Heart right ventricle (tissue), 16 donors: ENCODE results near the gene INPP4B. TPM values are rescaled to one million over a fixed set of nuclear protein-coding genes. Genes with fewer than 3 reads are reported as not detected.

Experiments used
- ATAC-seq, 8 donors: fragments of 200-7000 bp; cut with Tn5 transposase; one replicate each; pipeline ENCODE4 v1.9.1; 2020; ENCODE audit warnings: mild to moderate bottlenecking in 8 of 8, moderate library complexity in 8 of 8, moderate number of reproducible peaks in 1 of 8
- DNase-seq, 2 donors: peaks; one replicate each; pipeline ENCODE4 v3.0.0-alpha.2; 2020
- H3K27ac ChIP-seq, 10 donors: fragments of 200-600 bp; sonication (generic) in 2 of 10; one replicate each; pipeline versions ENCODE4 v1.5.0 to v1.8.0; 2020 to 2022; ENCODE audit warnings: mild to moderate bottlenecking in 3 of 10
- H3K27me3 ChIP-seq, 7 donors: fragments of 200-600 bp; one replicate each; pipeline ENCODE4 v1.8.0; 2021 to 2022; ENCODE audit warnings: mild to moderate bottlenecking in 2 of 7
- H3K36me3 ChIP-seq, 9 donors: fragments of 200-600 bp; sonication (generic) in 1 of 9; one replicate each; pipeline versions ENCODE4 v1.5.0 to v1.8.0; 2020 to 2022; ENCODE audit warnings: mild to moderate bottlenecking in 2 of 9
- H3K4me1 ChIP-seq, 9 donors: fragments of 200-600 bp; sonication (generic) in 1 of 9; one replicate each; pipeline versions ENCODE4 v1.5.0 to v1.8.0; 2020 to 2022; ENCODE audit warnings: mild to moderate bottlenecking in 4 of 9
- H3K4me3 ChIP-seq, 10 donors: fragments of 200-600 bp; sonication (generic) in 2 of 10; one replicate each; pipeline versions ENCODE4 v1.5.0 to v1.8.0; 2020 to 2022; ENCODE audit warnings: mild to moderate bottlenecking in 7 of 10, moderate library complexity in 2 of 10
- H3K9me3 ChIP-seq, 11 donors: fragments of 200-600 bp in 10 of 11; sonication (generic) in 2 of 11; one replicate each; pipeline versions ENCODE4 v1.5.0 to v1.8.0; 2013 to 2022; ENCODE audit warnings: mild to moderate bottlenecking in 2 of 11, control low read depth in 1 of 11, moderate library complexity in 1 of 11
- WGBS, 2 donors: extraction: QIAGEN DNeasy Blood & Tissue Kit; methylation state at CpG; one replicate each; pipeline ENCODE4 v1.1.7; 2013; ENCODE audit warnings: inconsistent platforms in 1 of 2; 5-methylcytosine and 5-hydroxymethylcytosine counted together
- intact Hi-C, 10 donors: fragments of 100-400 bp; cut with DNase I; formaldehyde crosslinking; loops; one replicate each; pipeline versions ENCODE4 v1.11.1 to v1.14.2; 2022
- polyA plus RNA-seq, 2 donors: library from polyadenylated mRNA; stranded (reverse); fragments of 200-250 nt; gene quantifications; one replicate each; pipeline ENCODE4 v1.2.3, GENCODE V29; 2013
- total RNA-seq, 10 donors: library from RNA; stranded (reverse); fragmentation: NEBNext Ultra II Directional in 3 of 10; extraction: Animal tissue kit (Norgen Biotek cat#: 25700) in 3 of 10; gene quantifications; one replicate each; pipeline versions ENCODE4 v1.2.1 to v1.2.4, GENCODE V29; 2021 to 2023
- TF ChIP-seq, protein P1 (sequence below), 9 donors: fragments of 200-600 bp; sonication (generic) in 2 of 9; IDR thresholded peaks; one replicate each; pipeline versions ENCODE4 v1.5.0 to v1.8.0; 2021 to 2022; ENCODE audit warnings: antibody characterized with exemption in 9 of 9, mild to moderate bottlenecking in 5 of 9, moderate library complexity in 1 of 9
- donor health status: Arrhythmogenic right ventricular cardiomyopathy.
- donor health status: ischemic (EF 13 %, LVEDD 7.1; RV severe dilation, severe dysfunction).
- donor health status: healthy with polysubstance abuse.
- donor health status: DM: no; HTN: yes; CAD: no.
- donor health status: DM: no; HTN: no; CAD: no.
- donor health status: ischemic (EF 25% LVEDD 6.9; RV normal size, moderate dysfunction).
- donor health status: ischemic (EF 25% LVEDD 5.7; RV mildly dilated, moderate dysfunction).
- donor health status: healthy.
- donor health status: DM: yes; HTN: yes; CAD: no.
- donor health status: Ischemic cardiomyopathy.
- donor health status: ischemic (EF 35%, LVEDD 5.7; RV mildly dilated, moderate dysfunction).
- donor health status: nonischemic (EF 11% LVEDD 7.7; RV severe dilation, severe dysfunction).
- donor health status: DM: yes; HTN: yes; CAD: no.
- donor health status: PGD.
- donor health status: ischemic (EF 29% LVEDD 5.4; RV normal size, mild dysfunction).
- donor health status: nonischemic (EF 23%, LVEDD 6.1; RV moderate dilation, normal function).

Gene INPP4B
- total and polyA plus RNA-seq, 12 donors, result 3.7 to 100.0 (median 39.1) TPM

DNA sequence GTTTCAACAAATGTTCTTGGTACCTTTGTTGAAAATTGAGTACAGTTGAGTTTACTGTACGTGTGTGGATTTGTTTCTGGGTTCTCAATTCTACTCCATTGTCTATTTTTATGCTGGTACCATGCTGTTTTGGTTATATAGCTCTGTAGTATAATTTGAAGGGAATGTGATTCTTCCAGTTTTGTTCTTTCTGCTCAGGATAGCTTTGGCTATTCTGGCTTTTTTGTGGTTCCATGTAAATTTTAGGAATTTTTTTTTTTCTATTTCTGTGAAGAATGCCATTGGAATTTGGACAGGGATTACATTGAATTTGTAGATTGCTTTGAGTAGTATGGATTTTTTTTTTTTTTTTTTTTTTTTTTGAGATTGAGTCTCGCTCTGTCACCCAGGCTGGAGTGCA is 836.4 kb downstream of the INPP4B start:
- H3K4me3 ChIP-seq, result no peak overlapping the region
- DNase-seq (no peak), ATAC-seq (no peak)
- no peaks in the 10 kb centered on the region for H3K36me3 ChIP-seq
- H3K9me3 ChIP-seq, result peaks cover 0 to 17% (median 12%) of the 10 kb centered on the region in 11 donors
- TF ChIP-seq, protein P1, sequence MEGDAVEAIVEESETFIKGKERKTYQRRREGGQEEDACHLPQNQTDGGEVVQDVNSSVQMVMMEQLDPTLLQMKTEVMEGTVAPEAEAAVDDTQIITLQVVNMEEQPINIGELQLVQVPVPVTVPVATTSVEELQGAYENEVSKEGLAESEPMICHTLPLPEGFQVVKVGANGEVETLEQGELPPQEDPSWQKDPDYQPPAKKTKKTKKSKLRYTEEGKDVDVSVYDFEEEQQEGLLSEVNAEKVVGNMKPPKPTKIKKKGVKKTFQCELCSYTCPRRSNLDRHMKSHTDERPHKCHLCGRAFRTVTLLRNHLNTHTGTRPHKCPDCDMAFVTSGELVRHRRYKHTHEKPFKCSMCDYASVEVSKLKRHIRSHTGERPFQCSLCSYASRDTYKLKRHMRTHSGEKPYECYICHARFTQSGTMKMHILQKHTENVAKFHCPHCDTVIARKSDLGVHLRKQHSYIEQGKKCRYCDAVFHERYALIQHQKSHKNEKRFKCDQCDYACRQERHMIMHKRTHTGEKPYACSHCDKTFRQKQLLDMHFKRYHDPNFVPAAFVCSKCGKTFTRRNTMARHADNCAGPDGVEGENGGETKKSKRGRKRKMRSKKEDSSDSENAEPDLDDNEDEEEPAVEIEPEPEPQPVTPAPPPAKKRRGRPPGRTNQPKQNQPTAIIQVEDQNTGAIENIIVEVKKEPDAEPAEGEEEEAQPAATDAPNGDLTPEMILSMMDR (IDR thresholded peaks at IDR 0.05), result no peak
- intact Hi-C loops, result no loop called here
- WGBS, 2 donors, result 78 to 85% methylated on average over 2 of the region's 2 CpGs
- H3K27me3 ChIP-seq, result no peaks in the 10 kb centered on the region
- H3K27ac ChIP-seq, result no peak overlapping the region
- no peaks in the 10 kb centered on the region for H3K4me1 ChIP-seq

DNA sequence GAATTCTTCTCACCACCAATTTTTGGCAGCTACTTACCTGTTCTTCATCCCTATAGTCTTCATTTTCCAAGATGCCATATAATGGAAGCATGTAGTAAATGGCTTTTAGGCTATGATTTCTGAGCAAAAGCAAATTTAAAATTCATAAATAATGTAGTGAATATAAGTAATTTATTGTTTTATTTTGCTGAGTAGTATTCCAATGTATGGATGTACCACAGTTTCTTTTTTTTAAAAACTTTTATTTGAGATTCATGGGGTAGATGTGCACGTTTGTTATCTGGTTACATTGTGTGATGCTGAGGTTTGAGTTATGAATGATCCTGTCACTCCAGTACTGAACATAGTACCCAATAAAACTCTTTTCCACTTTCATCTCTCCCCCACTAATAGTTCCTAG is 840.6 kb downstream of the INPP4B start:
- ATAC-seq (no peak), DNase-seq (no peak)
- peaks cover 0 to 22% (median 13%) of the 10 kb centered on the region in 11 donors for H3K9me3 ChIP-seq
- WGBS, 2 donors, result 85 to 90% methylated on average over 1 of the region's 1 CpG
- H3K27me3 ChIP-seq, result no peaks in the 10 kb centered on the region
- intact Hi-C loops, result no loop called here
- no peaks in the 10 kb centered on the region for H3K4me1 ChIP-seq
- H3K4me3 ChIP-seq, result no peak overlapping the region
- H3K27ac ChIP-seq, result no peak overlapping the region
- H3K36me3 ChIP-seq, result no peaks in the 10 kb centered on the region
- TF ChIP-seq, protein P1 (IDR thresholded peaks at IDR 0.05), result no peak

DNA sequence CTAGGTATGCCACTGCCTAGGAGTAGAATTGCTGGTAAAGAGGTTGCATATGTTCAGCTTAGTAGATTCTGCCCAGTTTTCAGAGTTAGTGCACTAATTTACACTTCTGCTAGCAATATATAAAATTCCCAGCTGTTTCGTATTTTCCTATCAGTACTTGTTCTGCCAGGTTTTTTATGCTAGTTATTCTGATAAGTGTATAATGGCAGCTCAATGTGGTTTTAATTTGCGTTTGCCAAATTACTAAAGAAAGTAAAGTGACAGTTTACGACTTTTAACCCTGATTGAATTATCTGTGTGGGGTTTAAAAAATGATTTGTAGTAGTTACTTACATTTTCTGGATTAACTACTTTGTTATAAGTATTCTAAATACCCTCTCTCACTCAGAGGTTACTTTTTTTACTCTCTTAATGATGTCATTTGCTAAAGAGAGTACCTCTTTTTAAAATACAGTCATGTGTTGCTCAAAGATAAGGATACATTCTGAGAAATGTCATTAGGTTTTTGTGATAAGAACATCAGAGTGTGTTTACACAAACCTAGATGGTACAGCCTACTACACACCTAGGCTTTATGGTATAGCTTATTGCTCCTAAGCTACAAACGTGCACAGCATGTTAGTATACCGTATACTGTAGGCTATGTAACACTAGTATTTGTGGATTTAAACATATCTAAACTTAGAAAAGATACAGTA is 846.5 kb downstream of the INPP4B start:
- Histone ChIP-seq H3K9me3 (peaks cover 0 to 16% (median 0%) of the 10 kb centered on the region in 11 donors), H3K27ac (no peak overlapping the region), H3K36me3 (no peaks in the 10 kb centered on the region), H3K4me1 (peaks cover 0 to 3% (median 0%) of the 10 kb centered on the region in 9 donors), H3K27me3 (no peaks in the 10 kb centered on the region), H3K4me3 (no peak overlapping the region)
- DNase-seq (no peak), ATAC-seq (no peak)
- TF ChIP-seq, protein P1 (IDR thresholded peaks at IDR 0.05), result no peak
- intact Hi-C loops, result no loop called here
- WGBS, 2 donors, result 66 to 71% methylated on average over 5 of the region's 5 CpGs

DNA sequence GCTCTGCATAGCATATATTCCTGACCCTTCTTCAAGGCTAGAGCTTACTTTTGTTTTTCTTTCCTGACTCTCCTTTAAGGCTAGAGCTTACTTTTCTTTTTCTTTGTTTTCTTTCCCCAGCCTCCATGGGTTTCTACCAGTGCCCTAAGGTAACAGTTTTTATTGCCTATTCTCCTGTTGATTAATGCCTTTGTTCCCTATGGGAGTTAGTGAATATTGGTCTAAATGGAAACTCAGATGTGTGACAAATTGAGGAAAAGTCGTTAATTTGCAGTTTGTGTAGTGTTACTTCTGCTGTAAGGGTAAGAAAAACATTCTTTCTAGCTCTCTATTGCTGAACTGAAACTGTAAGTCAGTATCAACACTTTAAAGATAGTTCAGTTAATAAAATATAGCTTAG is 851.0 kb downstream of the INPP4B start:
- Histone ChIP-seq H3K4me3 (no peak overlapping the region), H3K9me3 (peaks cover 0 to 25% (median 0%) of the 10 kb centered on the region in 11 donors), H3K27ac (no peak overlapping the region), H3K36me3 (no peaks in the 10 kb centered on the region), H3K27me3 (no peaks in the 10 kb centered on the region), H3K4me1 (peaks cover 0 to 3% (median 0%) of the 10 kb centered on the region in 9 donors)
- 60 to 64% methylated on average over 1 of the region's 1 CpG for WGBS, 2 donors
- TF ChIP-seq, protein P1 (IDR thresholded peaks at IDR 0.05), result no peak
- no peak for ATAC-seq
- no peak for DNase-seq
- intact Hi-C loops, result no loop called here
